Measurements from ENCODE around the gene FAM229A. TPM values are rescaled to one million over a fixed set of nuclear protein-coding genes. Genes with fewer than 3 reads are reported as not detected.

Gene FAM229A
- total and polyA plus RNA-seq, 9 of the 15 experiments (the other 6 are each of a cell fraction or from before 2014, with no cell fraction given), result 0.04 to 21.6 (median 7.4) TPM

DNA sequence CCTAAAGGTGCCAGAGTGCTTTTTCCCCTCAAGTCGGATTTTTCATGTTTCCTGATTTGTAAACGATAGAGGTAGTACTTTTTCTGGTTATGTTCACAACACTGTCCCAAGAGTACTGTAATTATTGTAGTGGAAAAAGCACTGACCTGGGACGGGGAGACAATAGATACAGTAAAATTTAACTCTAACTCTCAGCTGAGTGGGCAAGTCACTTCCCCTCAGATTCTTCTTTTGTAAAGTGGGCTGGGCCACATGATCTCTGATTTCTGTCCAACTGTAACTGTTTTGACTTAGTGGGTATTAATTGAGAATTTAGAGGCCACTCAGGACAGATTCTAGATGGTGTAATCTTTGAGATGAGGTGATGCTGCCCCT, 45.4 kb downstream of the FAM229A start:
- no peak for ATAC-seq
- Histone ChIP-seq H3K27ac (ENCODE audit: extremely low read depth, low read depth, low read length) (no peak overlapping the region), H3K9me3 (replicated peaks; ENCODE audit: control insufficient read depth, insufficient read depth, low read depth, low read length) (no peaks in the 10 kb centered on the region), H2AFZ (ENCODE audit: low read depth, low read length) (no peak overlapping the region), H3K27me3 (ENCODE audit: control insufficient read depth in 2 of 2, insufficient read depth in 2 of 2, low read length in 2 of 2) (no peaks in the 10 kb centered on the region), H3K4me2 (ENCODE audit: insufficient read depth, low read length) (no peak overlapping the region), H3K9me1 (ENCODE audit: control insufficient read depth, insufficient read depth, low read length) (no peaks in the 10 kb centered on the region), H3K9ac (ENCODE audit: insufficient read depth in 1 of 2, low read depth in 2 of 2, low read length in 2 of 2) (no peak overlapping the region), H4K20me1 (replicated peaks; ENCODE audit: control insufficient read depth, insufficient read depth, low read length) (peaks cover 3% of the 10 kb centered on the region; the same call in 1 of the 2 replicates), H3K4me3 (no peak overlapping the region), H3K4me1 (replicated peaks in 1 of 2; ENCODE audit: control insufficient read depth in 2 of 2, insufficient read depth in 2 of 2, low read length in 2 of 2) (peaks cover 0 to 1% of the 10 kb centered on the region in 2 experiments; a peak in 1 of 5 replicates), H3K79me2 (ENCODE audit: control insufficient read depth, insufficient read depth, low read length) (peaks cover 39% of the 10 kb centered on the region), H3K36me3 (ENCODE audit: control insufficient read depth, insufficient read depth, low read length) (peaks cover 60% of the 10 kb centered on the region)
- TF ChIP-seq, protein P1, sequence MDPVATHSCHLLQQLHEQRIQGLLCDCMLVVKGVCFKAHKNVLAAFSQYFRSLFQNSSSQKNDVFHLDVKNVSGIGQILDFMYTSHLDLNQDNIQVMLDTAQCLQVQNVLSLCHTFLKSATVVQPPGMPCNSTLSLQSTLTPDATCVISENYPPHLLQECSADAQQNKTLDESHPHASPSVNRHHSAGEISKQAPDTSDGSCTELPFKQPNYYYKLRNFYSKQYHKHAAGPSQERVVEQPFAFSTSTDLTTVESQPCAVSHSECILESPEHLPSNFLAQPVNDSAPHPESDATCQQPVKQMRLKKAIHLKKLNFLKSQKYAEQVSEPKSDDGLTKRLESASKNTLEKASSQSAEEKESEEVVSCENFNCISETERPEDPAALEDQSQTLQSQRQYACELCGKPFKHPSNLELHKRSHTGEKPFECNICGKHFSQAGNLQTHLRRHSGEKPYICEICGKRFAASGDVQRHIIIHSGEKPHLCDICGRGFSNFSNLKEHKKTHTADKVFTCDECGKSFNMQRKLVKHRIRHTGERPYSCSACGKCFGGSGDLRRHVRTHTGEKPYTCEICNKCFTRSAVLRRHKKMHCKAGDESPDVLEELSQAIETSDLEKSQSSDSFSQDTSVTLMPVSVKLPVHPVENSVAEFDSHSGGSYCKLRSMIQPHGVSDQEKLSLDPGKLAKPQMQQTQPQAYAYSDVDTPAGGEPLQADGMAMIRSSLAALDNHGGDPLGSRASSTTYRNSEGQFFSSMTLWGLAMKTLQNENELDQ (CRISPR knock-in tag; IDR thresholded peaks at IDR 0.05; ENCODE audit: borderline replicate concordance), result no peak
- TF ChIP-seq CTBP1 (IDR thresholded peaks at IDR 0.05; ENCODE audit: borderline replicate concordance) (0 out of 2 replicates have a peak, but pooled peaks have one; percentile 5), STAG1 (CRISPR knock-in tag; IDR thresholded peaks at IDR 0.05; ENCODE audit: borderline replicate concordance) (no peak), ZNF274 (IDR thresholded peaks at IDR 0.05; ENCODE audit: borderline replicate concordance, low read depth, low read length) (no peak), XRCC5 (IDR thresholded peaks at IDR 0.05; ENCODE audit: low read depth, low read length) (peak; percentile 8; the same call in 1 of the 2 replicates), E2F3 (CRISPR knock-in tag; IDR thresholded peaks at IDR 0.05) (no peak), CTCFL (IDR thresholded peaks at IDR 0.05; ENCODE audit: borderline replicate concordance, insufficient read depth, low read depth, low read length, poor library complexity, severe bottlenecking) (no peak), ELK3 (CRISPR knock-in tag; IDR thresholded peaks at IDR 0.05) (no peak), THRB (CRISPR knock-in tag; conservative IDR thresholded peaks at IDR 0.05) (no peak), SNRNP70 (optimal IDR thresholded peaks at IDR 0.05; ENCODE audit: low read depth, low read length) (no peak), ZNF212 (CRISPR knock-in tag; IDR thresholded peaks at IDR 0.05) (no peak)
- no TSS peak for BruUV-seq (replicated peaks)
- ChIA-PET POLR2A (interaction anchor here (0.6 to 4.1 kb wide), 7 partner anchors 11 to 446 kb away, joined by 3 to 37 read pairs (median 3); partner anchors contain the start of genes FAM167B and MARCKSL1), CTCF (ENCODE audit: low intra/inter-chr PET ratio) (interaction anchor here (1.6 kb wide), 1 partner anchor 102 kb away, joined by 9 read pairs; no protein-coding TSS in a partner anchor)
- intact Hi-C loops (cut with micrococcal nuclease), result loop anchor here (2.0 kb wide), 2 partner anchors 94 to 102 kb away; partner anchors contain the start of genes EIF3I and TMEM234
- in situ Hi-C loops (cut with MboI), result no loop called here
- 80% methylated on average over 3 of the region's 3 CpGs for WGBS (ENCODE audit: insufficient coverage, low coverage, missing lambda C conversion rate)
- no peak for FAIRE-seq
- DNase-seq (ENCODE audit: extremely low read depth in 1 of 4, low spot score in 3 of 4), result no peak

All from K562 (cell line).